NCI-H774 (cell line): Measurements from ENCODE around the gene DUSP5.

ENCODE experiments used
- DNase-seq: peaks from one replicate; lab custom pipeline; 2025; lab: John Stamatoyannopoulos, UW

Gene DUSP5

GRCh38 chr10:110500515-110500905, 2.8 kb downstream of the DUSP5 start:
- DNase-seq = no peak

GRCh38 chr10:110501142-110501937, 3.6 kb downstream of the DUSP5 start:
- DNase-seq = no peak

GRCh38 chr10:110502072-110502845, 4.6 kb downstream of the DUSP5 start:
- DNase-seq = no peak

DNA sequence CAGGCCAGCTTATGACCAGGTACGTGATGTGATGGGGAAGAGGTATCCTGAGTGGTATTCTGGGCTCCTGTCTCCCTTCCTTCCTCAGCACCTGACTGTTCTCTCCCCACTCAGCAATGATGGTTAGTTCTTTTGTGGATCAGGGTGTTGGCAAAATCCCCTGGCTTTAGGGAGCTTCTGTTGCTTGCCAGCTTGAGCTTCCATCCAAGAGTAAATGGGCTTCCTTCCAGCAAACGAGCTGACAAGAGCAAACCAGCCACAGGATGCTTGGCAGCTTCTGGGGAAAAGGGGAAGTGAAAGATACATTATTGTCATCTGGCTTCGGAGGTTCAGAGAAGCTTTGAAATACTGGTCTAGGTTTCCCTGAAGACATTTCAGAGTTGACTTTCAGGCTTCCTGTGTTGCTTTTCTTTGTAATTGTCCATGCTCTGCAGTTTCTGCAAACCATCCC, 5.2 kb downstream of the DUSP5 start:
- DNase-seq = no peak

- no peak for DNase-seq
These were observed 5.9 kb downstream of the DUSP5 start for GRCh38 chr10:110503528-110504110.

- DNase-seq = no peak
These were observed 6.5 kb downstream of the DUSP5 start for GRCh38 chr10:110504111-110504735.

DNA sequence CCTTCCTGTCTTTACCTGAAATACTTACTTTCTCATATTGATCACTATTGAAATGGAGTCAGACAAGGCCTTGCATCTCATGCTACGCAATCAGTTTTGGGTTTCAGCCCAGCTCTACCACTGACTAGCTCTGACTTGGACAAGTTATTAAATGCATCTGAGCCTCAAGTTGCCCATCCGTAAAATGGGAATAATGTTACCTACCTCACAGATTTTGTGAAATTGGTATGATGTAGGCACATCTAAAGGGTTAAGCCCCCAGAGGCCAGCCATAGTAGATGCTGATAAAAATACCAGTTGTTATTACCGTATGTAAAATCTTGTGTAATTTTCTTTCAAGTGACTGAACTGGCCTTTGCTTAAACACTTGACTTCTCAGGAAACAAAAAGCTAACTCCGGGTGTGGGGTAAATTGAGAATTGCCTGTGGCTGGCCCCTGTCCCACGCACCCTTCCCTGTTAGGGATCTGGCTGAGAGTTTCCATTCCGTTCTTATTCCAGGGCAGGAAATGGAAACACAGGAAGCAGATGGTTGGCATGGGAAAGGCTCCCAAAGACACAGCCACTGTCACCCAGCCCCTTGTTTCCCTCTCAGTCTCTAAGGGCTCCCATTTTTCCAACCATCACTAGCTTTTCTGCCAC, 7.5 kb downstream of the DUSP5 start:
- no peak for DNase-seq

DNA sequence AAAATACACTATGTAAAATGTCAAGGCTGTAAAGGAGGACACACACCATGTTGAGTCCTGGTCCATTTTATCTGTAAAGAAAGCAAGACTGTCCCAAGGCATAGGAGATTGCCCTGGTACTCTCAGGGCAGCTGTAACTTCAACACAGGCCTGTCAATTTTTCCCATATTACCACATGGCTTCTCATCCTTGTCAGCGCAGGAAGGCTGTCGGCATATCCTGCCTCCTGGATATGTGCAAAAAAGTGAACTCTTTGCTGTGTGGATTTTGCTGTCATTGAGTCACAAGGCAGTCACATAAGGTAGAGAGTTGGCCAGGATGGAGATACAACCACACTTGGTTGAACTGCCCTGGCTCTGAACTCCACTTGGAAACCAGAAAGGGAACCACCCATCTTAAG, 8.7 kb downstream of the DUSP5 start:
- DNase-seq = no peak

- no peak for DNase-seq
These were observed 9.6 kb downstream of the DUSP5 start for GRCh38 chr10:110507346-110507745.

DNA sequence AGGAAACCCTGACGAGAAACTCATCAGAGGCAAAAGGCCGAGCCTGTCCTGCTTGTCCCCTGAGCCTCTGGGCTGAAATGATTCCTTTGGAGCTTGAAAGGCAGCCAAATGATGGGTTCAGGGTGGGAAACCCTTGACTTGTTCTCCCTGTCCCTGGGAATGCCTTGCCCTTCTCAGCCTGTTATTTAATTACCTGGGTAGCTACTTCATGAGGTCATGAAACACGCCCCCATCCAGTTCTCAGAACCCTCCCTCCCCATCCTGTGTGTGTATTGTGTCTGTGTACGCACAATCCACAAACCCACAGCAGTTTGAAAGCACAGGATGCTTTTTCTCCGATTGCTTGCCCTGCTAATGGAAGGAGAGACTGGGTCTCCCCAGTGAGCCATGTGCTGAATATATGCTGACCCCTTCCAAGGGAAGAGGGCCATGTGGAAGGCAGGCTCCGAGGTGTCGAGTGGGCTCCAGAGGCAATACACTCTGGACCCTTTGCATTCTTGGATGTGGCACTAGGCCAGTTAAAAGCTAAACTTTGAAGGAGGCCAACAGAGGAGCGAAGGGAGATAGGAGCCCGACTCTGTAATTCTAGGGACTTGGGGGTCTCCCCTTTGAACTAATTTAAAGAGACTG, 10.6 kb downstream of the DUSP5 start:
- DNase-seq = no peak

DNA sequence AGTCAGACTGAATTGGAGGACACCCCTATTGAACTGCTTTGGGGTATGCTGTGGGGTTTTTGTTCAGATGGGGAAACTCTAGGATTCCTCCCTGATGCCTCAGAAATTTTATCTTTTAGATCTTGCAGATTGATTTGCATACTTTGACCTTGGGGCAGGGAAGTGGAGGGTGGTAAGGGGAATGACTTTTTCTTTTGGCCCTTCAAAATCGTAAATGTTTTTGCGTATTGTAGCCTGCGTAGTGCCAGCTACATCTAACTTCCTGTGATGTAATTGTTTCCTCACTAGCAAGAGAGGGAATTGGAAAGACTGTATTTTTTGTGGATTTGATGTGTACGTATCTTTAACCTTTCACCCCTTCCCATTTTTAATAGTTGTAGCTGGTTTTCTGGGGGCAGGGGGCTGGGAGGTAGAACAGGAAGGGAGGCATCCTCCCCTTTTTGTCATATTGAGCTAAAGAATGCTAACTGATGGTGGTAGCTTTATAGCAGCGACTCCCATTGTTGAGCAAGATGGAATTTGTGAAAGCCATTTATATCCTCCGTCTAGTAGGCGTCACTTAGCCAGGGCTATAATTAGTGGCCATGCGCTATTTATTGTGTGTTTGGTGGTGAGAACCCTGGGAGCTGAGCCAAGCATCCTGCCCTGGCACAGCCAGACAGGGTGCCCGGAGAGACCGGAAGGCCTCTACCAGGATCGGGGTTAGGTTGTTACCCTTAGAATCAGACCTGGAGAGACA, 11.3 kb downstream of the DUSP5 start:
- peak; percentile 3 for DNase-seq

GRCh38 chr10:110509560-110509959, 11.9 kb downstream of the DUSP5 start:
- DNase-seq = no peak

DNA sequence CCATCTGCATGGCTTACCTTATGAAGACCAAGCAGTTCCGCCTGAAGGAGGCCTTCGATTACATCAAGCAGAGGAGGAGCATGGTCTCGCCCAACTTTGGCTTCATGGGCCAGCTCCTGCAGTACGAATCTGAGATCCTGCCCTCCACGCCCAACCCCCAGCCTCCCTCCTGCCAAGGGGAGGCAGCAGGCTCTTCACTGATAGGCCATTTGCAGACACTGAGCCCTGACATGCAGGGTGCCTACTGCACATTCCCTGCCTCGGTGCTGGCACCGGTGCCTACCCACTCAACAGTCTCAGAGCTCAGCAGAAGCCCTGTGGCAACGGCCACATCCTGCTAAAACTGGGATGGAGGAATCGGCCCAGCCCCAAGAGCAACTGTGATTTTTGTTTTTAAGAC, 12.4 kb downstream of the DUSP5 start:
- no peak for DNase-seq

DNA sequence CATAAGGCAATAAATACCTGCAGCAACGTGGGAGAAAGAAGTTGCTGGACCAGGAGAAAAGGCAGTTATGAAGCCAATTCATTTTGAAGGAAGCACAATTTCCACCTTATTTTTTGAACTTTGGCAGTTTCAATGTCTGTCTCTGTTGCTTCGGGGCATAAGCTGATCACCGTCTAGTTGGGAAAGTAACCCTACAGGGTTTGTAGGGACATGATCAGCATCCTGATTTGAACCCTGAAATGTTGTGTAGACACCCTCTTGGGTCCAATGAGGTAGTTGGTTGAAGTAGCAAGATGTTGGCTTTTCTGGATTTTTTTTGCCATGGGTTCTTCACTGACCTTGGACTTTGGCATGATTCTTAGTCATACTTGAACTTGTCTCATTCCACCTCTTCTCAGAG, 13.0 kb downstream of the DUSP5 start:
- no peak for DNase-seq

- no peak for DNase-seq
These were observed 14.2 kb downstream of the DUSP5 start for GRCh38 chr10:110511734-110512449.

- DNase-seq = no peak
These were observed 14.9 kb downstream of the DUSP5 start for GRCh38 chr10:110512461-110513187.

DNA sequence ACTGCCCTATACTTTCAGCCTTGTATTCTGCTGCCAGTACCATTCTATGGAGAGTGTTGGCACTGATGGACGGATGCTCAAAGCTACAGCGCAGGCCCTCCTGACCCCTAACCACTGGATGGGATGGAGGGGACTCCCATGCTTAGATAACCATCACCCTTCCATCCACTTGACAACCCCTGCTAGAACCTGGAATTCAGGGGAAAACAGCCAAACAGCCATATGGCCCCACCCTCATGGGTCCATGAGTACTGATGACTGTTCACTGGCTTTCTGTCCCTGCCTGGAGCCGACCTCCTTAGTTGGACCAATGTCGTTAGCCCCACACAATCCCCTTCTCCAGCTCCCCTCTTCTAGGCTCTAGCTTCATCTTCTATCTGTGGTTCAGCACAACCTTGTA, 16.2 kb downstream of the DUSP5 start:
- no peak for DNase-seq

DNA sequence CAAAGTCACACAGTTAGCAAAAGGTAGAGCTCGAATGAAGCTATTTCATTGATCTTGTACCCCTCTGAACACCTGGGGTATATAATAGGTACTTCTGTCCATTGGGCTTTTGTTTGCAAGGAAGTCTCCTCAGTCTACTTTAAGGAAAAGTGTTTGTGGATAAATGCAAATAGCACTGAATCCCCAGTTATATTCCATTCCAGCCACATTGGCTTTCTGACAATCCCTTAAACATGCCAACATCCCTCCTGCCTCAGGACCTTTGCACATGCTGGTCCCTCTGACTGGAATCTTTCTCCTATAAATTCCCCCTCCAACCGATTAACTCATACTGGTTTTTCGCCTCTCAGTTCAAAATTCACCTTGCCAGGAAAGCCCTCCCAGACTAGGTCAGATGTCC, 17.1 kb downstream of the DUSP5 start:
- DNase-seq = no peak

GRCh38 chr10:110516815-110517492, 19.2 kb downstream of the DUSP5 start:
- DNase-seq = no peak
